Measurements from ENCODE around the gene FKBP3.
"Not testable (repeated sequence)": the region's sequence is repeated elsewhere in the genome, so short reads cannot be mapped to it uniquely, and the experiment has no call there.

FKBP3 gene

DNA sequence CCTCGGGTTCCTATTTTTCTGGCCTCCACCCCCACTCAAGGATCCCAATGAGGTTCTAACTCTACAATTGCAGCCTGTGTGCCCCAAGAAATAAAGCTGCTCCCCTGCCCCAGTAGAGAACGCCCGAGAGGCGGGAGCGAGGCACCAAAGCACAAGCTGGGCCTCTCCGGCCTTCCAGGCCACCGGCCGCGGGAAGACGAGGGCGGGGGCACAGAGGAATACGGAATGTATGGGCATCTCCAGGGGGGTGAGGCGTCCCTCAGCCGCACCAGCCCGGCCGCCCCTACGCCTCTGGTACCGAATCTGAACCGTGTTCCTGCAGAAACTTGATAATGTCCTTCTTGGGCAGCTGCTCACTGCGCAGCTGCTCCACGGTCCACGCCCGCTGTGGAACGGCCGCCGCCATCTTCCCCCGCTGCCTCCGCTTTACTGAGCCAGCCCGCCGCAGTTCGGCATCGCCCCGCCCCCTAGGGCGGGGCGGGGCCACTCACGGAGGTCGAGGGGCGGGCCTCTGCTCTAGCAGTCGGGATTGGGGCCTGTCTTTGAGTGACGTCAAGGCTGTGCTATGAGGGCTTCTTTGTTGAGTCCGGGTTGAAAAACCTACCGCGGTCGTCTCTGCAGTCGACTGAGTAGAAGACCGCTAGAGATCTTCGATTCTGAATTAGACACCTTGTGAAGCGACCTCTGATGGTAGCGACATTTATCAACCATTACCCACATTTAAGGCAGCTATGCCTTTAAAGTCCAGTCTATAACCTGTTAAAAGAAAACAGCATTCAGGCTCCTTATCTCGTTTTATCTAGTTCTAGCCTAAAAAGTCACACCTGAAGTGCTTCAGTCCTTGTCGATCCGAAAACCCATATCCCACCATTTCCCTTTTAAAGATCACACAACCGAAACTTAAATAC, at the start of gene FKBP3:
FKBP3 (minus strand) TSS at position 431 of the 908 bp plus-strand sequence; CDS start at position 406, 25 bp downstream.
- DNase-seq (ENCODE audit: low read depth): peak; percentile 92

- no peak for DNase-seq (ENCODE audit: low read depth)
These were observed 47.5 kb upstream of the FKBP3 start for GRCh38 chr14:45181806-45182205.

DNA sequence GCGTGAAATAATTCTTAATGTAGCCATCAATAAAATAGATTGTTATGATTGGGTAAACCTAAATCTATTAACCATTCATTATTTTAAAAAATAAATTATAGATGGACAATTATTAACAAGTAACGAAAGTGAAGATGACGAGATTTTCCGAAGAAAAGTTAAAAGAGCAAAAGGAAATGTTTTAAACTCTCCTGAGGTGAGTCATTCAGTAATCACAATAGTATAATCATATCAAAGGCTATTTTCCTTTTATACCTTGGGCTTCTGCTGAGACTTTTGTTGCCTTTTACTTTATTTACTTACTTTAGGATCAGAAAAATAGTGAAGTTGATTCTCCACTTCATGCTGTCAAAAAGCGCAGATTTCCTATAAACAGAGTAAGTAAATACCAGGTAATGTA, 47.0 kb upstream of the FKBP3 start:
- DNase-seq (ENCODE audit: low read depth): no peak

- no peak for DNase-seq (ENCODE audit: low read depth)
These were observed 42.8 kb upstream of the FKBP3 start for GRCh38 chr14:45177076-45177475.

- DNase-seq (ENCODE audit: low read depth): no peak
These were observed 35.6 kb upstream of the FKBP3 start for GRCh38 chr14:45169906-45170305.

GRCh38 chr14:45156067-45156466, 21.8 kb upstream of the FKBP3 start:
- no peak for DNase-seq (ENCODE audit: low read depth)

DNA sequence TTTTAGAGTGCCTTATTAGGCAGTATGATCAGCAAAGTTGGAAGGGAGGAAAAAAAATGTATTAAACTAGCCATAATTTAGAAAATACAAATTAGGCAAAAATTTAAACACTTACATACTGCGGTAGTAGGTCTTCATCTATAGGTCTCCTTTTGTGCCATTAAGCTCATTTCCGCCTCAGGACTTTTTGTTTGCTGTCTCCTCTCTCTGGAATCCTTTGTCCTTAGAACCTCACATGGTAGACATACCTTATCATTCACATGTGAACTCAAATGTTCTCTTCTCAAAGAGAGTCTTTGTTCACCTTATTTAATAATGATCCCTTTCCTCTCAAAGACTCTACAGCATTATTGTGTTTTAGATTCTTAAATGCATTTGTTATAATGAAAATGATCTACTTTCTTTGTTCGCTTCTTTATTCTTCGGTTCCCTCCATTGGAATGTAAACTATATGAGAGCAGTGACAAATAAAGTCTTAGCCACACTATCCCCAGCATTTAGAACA, 16.2 kb upstream of the FKBP3 start:
- no peak for DNase-seq (ENCODE audit: low read depth)

DNA sequence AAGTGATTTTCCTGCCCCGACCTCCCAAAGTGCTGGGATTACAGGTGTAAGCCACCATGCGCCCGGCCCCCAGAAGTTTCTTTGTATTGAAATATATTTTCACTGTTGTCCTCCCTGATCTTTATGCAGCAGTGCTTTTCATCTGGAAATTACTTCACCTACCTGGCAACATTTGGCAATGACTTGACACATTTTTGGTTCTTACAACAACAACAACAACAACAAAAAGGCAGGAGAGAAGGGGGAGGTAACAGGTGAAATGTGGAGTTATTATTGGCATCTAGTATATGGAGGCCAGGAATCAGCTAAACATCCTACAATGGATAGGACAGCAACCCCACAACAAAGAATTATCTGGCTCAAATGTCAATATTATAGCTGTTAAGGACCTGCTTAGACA, 15.3 kb upstream of the FKBP3 start:
- no peak for DNase-seq (ENCODE audit: low read depth)

- DNase-seq (ENCODE audit: low read depth): no peak
These were observed 10.9 kb upstream of the FKBP3 start for GRCh38 chr14:45145214-45145613.

DNA sequence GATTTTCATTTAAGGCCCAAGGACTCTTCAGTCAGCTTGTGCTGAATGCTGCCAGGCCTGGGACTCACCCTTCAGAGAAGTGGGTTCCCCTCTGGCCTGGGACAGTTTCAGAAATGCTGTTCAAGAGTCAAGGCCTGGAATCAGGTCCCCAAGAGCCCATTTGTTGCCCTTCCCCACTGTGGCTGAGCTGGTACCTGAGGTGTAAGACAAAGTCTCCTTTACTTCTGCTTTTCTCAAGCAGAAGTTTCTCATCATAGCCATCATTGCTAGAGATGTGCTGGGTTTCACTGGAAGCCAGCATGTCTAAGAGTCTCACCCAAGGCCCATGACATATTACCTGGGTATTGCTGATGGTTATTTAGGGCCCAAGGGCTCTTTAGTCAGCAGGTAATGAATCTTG, 10.4 kb upstream of the FKBP3 start:
- DNase-seq (ENCODE audit: low read depth): no peak

- not testable (repeated sequence) for DNase-seq (ENCODE audit: low read depth)
These were observed 7.8 kb upstream of the FKBP3 start for GRCh38 chr14:45142083-45142482.

GRCh38 chr14:45140661-45141187, 6.4 kb upstream of the FKBP3 start:
- DNase-seq (ENCODE audit: low read depth): no peak

GRCh38 chr14:45136399-45136798, 2.1 kb upstream of the FKBP3 start:
- DNase-seq (ENCODE audit: low read depth): no peak

DNA sequence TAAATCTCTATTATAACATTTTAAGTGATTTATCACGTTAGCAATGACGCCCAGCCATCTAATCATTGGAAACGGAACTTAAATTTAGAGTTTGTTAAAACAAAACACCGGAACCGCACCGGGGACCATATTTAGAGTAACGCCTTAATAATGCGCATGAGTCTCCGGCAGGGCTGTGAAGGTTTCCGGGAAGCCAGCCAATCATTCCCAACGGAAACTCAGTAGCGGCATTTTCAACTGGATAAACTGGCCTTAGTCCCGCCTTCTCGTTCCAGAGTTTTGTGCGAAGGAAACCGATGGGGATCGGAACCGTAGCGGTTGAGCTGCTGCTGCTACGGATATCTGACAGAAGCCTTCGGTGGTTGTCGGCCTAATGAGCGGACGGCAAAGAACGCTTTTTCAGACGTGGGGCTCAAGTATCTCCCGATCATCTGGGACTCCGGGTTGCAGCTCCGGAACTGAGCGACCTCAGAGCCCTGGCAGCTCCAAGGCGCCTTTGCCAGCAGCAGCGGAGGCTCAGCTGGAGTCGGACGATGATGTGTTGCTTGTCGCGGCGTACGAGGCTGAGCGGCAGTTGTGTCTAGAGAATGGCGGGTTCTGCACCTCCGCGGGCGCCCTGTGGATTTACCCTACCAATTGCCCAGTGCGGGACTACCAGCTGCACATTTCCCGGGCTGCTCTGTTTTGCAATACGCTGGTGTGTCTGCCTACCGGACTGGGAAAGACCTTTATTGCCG, 1.5 kb upstream of the FKBP3 start, which contains the start of gene FANCM:
FANCM (plus strand) TSS at position 272 of the 737 bp plus-strand sequence; CDS start at position 374, 102 bp downstream.
- DNase-seq (ENCODE audit: low read depth): peak; percentile 70

DNA sequence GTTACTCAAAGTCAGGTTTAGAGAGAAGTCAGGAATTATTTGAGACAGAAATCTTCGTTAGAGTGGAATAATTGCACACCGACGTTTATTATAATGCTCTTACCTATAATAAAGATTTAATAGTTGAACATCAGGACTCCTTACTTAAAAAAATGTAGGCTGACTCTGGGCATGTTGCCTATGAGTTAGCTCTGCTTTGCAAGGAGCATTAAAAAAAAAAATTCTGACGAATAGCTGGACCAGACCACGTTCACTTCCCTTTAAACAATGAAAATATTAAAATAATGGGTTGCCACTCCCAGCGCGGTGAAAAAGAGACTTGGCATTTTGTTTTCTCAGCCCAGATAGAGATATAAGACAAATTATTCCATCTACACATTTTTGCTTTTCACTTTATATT, 875 bp upstream of the FKBP3 start:
- DNase-seq (ENCODE audit: low read depth): no peak

DNA sequence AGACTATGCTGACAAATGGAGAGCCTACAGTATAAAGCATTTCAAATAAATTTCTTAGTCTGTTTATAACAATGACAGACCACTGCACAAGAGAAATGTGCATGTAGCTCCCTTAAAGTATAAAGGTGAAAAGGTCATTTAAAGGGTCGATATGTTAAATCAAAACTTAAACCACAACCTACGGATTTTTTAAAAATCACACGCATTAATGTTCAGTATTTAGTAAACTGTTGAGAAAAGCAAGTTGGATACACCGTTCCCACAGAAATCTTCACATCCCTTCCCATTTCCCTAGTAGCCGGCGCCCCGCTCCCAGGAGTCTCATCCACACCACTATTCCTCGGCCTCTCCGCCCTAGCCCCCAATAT, 614 bp downstream of the FKBP3 start:
- DNase-seq (ENCODE audit: low read depth): no peak

GRCh38 chr14:45128963-45129629, 5.2 kb downstream of the FKBP3 start:
- DNase-seq (ENCODE audit: low read depth): no peak

GRCh38 chr14:45125754-45126153, 8.5 kb downstream of the FKBP3 start:
- DNase-seq (ENCODE audit: low read depth): no peak

DNA sequence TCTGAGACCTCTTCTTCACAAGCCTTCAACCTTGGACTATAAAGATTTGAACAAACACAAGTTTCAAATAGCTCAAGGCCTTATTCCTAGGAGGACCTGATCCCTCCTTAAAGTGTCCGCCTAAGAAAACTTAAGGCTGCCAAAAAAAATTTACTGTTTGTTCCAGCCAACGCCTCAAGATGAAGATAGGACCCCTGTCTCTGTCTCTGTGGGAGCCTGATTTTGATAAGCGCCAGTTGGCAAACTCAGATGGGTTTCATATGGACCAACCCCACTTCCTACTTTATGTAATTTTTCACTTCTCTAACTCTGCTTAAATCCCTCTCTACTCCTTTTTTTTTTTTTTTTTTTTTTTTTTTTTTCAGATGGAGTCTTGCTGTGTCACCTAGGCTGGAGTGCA, 11.0 kb downstream of the FKBP3 start:
- no peak for DNase-seq (ENCODE audit: low read depth)

GRCh38 chr14:45120096-45120495, 14.2 kb downstream of the FKBP3 start:
- no peak for DNase-seq (ENCODE audit: low read depth)

DNA sequence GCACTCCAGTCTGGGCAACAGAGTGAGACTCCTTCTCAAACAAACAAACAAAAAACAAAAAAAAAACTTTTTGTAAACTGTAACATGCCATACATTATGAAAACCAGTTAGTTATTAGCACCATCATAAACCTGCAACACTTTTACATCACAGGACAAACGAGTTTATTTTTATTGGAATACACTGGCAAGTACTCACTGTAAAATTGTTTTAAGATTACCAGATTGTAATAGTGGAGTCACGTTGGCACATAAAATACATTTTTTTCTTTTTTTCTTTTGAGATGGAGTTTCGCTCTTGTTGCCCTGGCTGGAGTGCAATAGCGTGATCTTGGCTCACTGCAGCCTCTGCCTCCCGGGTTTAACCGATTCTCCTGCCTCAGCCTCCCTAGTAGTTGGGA, 15.7 kb downstream of the FKBP3 start:
- no peak for DNase-seq (ENCODE audit: low read depth)

DNA sequence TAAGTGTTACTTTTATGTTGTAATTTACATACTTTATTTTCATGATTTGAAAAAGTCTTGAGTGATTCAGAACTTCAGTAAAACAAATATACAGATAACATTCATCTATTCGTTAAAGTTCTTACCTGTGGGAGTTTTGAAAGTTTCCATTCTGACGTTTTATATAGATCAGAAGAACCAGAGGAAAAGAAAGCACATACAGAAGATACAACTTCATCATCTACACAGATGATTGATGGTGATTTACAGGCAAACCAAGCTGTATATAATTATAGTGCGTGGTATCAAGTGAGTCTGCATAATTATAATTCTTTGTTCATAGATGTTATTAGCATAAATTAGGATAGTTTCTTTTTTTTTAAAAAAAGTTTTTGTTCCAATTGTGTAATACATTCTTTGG, 20.0 kb downstream of the FKBP3 start:
- DNase-seq (ENCODE audit: low read depth): no peak

Measured in activated T-helper 9 cell treated with anti-CD3 and anti-CD28 coated beads, Interleukin-2, amount 50 U/mL, for 16 hours (primary cell).